ENCODE data around the gene BRD4.

The BRD4 gene

DNA sequence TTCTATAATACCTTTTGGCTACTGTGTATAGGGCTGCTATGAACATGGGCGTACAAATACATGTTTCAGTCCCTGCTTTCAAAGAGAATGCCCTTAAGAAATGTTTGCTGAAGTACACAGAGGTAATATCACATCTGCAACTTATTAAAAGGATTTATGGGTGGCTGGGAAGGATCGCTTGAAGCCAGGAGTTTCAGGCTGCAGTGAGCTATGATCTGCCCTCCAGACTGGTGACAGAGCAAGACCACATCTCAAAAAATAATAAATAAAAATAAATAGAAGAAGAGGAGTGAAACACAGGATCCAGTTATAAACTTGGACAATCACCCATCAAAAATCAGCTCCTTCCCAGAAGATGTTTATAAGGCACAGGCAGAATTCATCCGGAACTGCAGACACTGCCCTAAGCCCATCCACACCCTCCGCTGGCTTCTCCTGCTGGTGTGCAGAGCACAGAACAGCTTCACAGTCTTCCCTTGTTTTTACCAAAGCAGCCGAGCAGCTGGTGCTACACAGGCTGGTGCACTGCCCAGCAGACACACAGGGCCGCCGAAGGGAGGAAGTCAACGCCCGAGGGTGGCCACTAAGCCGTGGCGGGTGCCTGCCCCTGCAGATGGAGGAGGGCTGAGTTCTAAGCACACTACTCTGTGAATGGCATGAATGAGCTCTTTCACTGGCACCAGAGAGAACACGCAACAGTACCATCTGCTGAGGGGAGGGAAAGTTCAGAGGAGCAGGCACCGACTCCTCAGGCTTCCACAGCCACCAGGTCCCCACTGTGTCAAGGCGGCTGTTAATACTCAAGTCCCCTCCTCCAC lies 44.0 kb downstream of the BRD4 start:
- DNase-seq = no peak

DNA sequence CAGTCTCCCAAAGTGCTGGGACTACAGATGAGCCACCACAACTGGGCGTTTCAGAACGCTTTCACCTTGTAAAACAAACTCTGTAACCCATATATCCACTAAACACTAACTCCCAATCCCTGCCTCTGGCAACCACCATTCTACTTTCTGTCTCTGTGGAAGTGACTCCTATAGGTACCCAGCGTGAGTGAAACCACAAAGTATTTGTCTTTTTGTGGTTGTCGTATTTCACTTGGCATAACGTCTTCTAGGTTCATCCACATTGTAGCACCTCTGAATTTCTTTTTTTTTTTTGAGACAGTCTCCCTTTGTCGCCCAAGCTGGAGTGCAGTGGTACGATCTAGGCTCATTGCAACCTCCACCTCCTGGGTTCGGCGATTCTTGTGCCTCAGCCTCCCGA lies 44.8 kb downstream of the BRD4 start:
- DNase-seq = no peak

DNA sequence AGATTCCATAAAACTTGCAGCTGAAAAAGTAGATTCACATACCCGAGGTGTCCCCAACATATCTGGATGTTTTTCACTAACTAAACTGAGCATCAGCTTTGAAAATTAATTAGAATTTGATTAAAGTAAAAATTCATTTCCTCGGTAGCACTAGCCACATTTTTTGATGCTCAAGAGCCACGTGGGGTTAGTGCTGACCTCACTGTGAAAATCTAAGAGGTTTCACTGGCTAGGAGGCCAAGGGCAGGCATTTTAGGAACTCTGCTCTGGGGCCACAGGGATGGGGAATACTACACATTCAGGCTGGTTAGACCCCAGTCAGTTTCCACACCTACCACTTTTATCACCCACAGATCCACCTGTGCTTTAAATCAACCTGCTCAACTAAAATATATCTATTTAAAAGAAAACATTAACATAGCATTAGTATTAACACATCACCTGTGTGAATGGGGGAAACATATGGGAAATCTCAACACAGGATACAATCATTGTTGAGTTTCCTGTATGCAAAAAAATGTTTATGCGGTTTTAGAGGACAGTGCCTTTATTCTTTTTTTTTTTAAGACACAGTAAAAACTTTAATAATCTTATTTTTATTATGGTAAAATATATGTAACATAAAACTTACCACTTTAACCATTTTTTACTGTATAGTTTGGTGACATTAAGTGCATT lies 45.5 kb downstream of the BRD4 start:
- DNase-seq = no peak

DNA sequence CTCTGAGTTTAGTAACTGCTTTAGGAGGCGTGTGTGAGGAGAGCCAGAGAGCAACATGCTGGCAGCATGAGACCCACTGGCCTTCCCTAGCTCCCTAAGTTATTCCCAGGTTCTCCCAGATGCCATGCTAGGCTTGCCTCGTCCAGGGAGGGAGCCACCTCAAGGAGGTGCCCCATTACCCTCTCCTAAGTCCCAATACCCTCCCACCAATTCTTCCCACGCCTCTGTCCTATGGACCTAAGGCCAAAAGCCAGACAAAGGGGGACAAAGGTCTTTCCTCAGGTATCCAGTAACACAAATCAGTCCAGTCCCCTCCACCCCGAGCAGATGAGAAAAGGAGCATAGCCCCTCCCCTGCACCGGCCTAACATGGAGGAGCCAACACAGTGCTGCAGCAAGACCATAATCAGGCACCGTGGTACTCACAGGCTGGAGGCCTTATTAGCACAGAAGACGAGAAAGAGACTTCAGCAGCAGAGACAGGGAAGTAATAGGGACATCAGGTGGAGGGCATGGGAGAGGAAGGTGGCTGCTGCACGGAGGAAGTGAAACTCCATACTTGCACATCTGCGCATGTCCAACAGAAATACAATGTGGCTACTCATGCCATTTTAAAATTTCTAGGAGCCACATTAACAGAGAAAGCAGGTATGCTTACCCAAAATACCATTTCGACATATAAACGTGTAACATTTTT lies 46.3 kb downstream of the BRD4 start:
- no peak for DNase-seq

DNA sequence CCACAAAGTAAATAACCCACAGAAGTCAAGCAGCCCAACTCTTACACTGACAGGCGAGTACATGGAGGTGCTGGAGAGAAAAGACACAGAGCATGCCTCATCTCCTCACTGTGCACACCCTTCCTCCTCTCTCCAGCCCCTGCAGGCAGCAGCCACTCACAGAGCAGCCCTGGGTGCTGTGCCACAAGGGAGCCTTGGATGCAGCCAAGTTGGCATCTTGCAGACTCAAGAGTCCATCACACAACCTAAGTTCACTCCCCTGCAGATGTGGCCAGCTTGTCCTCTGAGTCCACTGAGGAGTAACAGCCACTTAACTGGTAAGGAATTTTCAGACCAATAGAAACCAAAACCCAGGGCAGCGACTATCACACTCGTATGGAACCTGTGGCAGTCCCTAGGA lies 47.4 kb downstream of the BRD4 start:
- no peak for DNase-seq

DNA sequence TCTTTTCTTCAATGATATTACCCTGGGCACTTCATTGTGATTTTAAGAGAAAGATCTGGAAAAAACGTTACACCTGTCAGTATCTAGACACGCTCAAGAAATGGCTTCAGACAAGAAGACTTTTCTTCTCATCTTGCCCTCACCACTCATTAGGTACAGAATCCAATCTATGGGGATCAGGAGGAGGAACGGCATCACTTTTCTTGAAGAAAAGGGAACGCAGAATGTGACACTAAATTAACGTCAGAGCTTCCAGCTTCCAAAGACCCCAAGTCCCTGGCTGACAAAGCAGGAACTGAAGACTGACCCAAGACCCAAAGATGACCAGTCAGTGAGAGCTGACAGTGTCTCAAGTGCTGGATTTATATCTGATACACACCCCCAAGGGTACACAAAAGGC lies 48.2 kb downstream of the BRD4 start:
- DNase-seq = no peak

DNA sequence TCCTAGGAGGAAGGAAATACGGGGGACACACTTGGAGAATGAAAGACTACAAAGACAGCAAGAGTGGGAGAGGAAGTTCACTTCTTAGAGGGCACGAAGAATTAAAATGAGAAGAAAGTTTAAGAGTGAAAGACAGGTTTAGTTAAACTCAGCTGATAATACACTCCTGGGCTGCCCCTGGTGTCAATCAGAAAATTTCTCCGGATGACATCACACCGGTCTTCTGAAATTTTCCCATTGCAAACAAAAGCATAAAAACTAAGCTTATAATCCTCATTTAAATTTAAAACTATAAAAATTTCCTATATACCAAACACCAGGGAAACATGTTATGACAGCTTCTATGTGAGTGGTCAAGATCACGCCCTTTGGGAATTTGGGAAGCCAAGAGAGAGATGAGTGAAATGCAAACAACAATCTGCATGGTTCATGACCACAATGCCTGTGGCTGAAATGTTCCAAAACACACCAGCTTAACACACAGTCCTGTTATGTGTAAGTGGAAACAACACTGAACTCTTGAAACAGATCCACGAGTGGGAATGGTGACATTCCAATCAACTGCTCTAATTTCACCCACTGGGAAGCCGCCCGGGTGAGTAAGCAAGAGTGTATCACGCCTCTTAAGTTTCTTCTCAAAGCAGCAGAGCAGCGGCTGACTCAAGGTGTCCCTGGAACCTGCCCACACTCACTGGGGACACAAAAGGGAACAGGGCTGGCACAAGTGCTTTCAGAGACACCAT lies 49.0 kb downstream of the BRD4 start:
- no peak for DNase-seq

DNA sequence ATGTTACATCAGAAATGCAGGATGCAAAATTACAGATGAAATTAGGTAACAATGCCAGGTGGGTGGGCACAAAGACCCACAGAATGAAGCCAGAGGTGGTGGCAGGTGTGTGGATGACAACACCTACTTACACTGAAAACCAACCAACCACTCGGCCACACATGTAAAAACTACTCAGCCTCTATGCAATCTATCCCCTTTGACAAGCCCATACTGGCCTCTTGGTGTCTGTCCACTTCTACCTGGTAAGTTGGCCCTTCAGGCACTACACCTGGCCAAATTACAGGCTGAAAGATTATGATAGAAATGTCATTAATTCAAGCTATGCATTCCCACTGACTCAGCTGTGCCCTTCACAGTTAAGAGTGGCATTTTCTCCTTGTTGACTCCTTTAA lies 50.0 kb downstream of the BRD4 start:
- DNase-seq = no peak

DNA sequence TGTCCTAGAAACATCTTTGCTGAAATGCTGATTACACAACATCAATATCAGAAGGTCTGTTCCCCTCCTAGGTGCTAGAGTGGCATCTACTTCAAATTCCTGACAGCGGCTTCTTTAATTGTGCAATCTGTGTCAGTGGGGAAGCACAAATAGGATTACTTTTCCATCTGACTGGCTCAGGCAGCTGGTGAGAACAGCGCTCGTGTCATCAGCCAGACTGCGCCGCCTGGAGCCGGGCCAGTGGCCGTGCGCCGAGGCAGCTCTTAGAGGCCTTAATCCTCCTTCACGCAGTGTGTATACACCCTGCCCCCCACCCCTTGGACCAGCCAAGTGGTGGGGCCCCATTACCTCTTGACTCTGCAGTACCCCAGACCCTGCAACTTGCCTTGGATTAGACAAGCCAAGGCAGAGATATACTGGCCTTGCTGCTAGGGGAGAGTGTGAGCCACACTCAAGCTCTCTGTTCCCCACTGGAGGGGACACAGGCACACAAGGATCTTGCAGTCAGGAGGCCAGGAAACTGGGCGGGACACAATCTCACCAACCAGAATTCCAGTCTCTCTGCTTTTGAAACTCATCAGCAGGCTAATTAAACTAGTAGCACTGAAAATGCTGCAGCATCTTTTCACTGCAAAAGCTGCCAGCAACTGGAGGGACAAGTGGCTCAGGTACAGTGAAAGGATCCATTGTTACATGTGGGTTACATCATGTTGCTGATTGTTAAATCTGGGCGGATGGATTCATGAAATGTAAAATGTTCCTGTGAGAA lies 51.2 kb downstream of the BRD4 start:
- no peak for DNase-seq

DNA sequence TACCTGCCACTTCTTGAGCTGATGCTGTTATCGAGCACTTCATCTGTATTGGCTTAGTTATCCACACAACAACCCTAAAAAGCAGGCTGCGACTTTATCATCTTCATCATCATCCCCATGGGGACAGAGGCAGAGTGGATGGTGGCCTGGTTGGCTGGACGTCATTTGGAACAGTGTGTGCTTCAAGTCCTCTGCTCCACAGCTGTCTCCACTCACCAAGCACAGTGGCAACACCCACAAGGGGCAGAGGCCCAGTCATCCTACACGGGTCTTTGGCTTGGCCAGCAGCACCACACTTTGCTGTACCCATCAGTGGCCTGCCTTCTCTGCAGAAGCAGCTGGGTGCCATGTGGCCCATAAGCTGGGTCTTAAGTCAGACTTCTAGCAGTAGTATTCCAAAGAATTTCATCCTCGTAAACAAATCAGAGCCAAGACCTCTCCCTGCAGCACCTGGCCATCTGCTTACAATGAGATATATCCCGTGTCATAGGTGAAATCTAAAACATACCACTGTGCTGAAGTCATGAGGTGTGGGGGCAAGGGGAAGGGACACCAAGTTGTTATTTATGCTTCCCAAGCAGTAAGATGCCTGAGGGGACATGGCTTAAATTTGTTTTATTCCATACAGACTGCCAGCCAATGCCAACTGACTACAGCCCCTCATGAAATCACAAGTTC lies 52.2 kb downstream of the BRD4 start:
- no peak for DNase-seq

DNA sequence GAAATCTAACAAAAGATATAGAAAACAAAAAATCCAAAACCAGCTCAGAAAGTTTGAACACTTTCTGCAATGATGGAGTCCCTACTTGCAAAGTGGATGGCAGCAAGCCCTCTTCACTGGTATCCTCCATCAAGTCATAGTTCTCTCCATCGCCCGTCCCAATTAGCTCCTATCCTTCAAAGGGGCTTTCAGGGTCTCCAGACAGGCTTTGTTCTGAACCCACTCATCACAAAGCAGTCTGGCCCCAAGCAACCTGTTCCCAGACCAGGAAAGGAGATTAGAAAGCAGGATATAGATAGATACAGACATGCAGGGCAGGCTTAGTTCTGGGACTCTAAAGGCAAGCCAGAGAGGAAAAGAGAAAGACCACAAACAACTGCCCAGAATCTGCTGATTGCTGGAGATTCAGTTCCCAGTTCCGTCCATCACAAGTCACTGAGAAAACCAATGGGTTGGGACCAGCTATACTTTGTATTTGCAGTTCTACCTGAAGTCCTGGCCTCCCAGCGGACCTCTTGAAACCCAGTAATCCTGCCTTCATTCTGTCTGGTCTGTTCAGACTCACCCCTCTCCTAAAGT lies 52.9 kb downstream of the BRD4 start:
- DNase-seq = no peak

DNA sequence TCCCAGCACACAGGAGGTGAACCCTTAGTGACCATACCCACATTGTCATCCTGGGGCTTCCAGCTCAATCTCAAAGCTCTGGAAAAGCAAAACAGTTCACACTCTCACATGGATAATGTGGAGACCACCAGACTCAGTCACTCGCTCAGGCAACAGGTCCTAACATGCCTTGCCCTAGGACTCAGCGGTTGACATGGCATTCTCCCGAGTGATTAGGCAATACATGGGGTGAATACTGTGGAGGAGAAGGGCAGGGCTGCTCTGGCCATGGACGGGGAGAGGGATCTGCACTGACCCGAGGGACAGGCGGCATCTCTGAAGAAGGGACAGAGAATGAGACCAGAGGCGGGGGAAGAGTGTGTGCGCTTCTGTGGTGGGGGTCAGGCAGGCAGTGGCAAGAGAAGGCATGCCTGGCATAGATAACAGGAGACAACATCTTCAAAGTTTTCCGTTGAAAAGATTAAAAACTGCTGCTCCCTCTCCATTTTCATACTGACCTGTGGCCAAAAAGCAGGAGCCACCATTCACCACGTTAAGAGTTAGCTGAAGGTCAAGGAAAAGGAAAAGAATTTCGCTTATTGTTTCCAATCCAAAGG lies 55.6 kb downstream of the BRD4 start:
- DNase-seq = no peak

DNA sequence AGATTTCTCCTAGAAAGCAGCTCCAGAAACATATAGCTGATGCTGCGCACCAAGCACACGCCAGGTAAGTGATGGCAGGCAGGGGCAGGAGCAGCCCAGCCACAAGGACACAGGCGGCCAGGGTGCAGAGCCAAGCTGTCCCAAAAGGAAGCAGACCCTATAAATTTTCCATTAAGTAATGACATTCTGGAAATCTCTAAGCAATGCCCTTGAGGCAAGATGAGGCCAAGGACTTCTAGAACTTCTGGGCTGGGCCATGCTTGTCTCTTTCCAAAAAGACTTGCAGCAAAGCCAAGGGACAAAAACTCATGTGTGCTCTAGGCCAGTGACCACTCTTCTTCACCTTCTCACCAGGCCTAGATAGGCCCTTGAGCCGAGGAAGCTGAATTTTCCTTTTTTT lies 57.9 kb downstream of the BRD4 start:
- no peak for DNase-seq

DNA sequence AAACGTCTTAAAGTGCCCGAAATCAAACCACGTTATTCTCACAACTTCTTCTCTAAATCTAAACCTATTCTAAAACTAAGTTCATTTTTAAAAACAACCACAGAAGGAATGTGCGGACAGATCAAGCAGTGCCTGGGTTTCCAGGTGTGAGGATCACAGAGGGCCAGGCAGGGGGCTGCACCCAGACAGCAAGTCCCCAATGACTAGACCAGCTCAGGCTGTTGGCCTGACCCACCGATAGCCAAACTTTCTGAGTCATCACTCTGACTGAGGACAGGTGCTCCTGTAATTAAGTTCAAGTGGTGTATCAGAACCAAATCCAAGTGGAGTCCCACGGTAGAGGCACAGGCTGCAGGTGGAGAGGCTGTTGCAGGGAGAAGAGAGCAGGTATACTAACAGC lies 62.5 kb downstream of the BRD4 start:
- DNase-seq = no peak

DNA sequence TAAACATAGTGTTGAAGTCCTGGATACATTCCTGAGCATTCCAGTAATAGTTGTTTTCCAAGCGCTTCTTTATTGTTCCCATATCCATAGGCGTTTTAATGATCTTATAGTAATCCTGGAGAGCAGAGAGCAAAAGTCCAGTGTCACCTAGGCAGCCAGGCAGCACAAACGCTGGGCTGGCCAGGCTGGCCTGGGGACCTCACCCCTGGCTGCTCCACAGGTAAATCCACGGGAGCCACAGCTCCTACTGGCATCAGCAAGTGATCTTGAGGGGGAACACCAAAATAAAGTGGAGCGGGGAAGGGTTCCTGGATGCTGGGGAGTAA lies 63.4 kb downstream of the BRD4 start:
- no peak for DNase-seq

DNA sequence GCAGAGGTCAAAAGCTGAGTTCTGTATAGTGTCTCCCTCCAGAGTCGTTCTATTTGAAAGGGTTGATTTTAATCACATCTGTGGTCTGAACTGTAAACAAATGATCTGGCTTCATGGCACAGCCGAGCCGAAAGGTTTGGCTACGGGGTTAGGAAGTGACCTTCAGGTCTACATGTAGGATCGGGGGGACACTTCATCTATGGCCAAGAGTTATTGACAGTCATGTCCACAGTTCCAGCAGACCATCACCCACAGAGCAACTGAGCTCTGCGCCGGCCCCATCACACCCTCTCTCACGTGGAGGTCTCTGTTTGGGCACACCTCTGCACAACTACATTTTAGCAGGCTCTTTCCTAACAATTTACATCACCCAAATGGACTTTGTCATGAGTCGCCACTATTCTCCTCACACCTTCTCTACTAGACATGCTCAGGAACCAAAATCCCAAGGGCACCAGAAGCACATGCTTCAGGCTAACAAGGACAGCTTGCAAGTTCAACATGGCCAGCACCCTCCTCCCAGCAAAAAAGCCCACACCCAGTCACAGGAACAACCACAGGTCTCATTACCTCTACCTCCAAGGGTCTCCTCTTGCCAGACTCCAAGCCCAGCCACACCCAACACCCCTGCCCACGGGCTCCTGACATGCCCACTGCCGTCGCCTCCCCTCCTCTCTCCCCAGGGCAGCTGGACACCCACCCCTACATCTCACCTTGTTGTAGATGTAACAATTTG lies 64.0 kb downstream of the BRD4 start:
- DNase-seq = no peak

DNA sequence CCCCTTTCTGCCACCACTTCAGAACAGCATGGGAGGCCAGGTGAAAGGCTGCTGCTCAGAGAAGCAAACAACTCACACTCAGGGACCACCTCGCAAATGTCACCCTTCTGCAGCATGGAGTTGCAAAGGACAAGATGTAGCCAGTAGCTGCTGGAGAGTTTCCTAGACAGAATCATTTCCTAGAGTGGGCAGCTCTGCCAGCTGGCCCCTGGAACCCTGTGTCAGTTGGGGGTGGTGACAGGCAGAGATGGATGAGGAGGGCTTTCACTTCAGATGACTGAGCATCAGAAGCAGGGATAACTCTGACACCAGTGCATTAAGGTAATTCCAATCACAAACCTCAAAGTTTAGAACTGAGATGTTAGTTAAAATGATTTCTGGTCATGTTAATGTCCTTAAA lies 65.7 kb downstream of the BRD4 start:
- DNase-seq = no peak

DNA sequence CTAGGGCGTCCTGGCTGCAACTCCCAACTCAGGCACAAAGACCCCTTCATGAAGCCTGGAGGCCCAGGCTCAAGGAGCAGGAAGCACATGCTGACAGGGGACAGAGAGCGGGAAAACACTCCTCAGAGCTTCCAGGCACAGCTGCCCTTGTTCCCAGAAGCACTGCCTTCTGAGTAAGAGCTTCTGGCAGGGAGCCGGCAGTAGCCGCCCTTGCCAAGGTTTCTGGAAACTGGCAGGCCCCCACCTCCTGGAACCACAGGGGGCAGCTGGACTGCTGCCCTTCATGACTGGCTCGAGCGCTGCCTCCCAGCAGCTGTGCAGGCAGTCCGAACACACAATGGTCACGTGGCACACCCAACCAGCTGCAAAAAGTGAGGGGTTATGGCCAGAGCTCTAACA lies 66.5 kb downstream of the BRD4 start:
- DNase-seq = no peak

DNA sequence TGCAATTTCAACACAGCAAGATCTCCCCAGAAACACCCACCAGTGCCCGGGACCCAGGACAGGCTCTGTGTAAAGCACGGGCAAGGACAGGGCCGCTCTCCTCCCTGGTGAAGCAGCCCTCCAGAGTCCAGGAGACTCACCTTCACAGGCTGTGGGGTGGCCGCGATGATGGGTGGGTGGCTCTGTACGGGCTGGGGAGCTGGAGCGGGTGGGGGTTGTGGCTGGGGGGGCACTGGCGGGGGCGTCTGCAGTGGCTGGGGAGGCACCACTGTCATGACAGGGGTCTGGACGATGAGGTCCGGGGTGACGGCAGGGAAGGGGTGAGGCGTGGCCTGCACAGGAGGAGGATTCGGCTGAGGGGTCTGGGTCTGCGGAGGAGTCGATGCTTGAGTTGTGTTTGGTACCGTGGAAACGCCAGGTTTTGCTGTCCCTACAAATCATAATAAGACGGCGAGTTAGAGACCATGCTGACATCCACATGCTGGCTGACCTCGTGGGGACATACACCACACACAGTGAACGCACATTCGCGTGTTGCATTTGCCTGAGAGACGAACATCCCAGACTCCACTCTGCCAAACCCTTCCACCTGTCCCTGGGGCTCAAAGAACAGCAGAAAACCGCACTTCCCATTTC lies 67.0 kb downstream of the BRD4 start:
- DNase-seq = no peak

DNA sequence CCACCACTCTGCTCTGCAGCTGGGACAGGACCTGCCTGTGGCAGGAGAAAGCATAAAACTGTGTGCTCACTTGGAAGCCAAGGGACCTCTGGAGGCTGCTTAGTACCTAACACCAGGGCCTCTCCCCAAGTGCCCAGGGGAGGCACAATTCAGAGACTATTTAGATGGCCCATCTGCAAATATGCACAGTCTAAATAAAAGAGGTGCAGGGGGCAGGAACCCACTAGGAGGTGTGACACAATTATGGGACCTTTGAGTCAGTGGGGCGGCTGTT lies 67.5 kb downstream of the BRD4 start:
- DNase-seq = no peak

Measured in activated gamma-delta T cell (primary cell).